K562 (cell line): ENCODE measurements around the gene ASB10. TPM values are rescaled to one million over a fixed set of nuclear protein-coding genes. Genes with fewer than 3 reads are reported as not detected.

ENCODE experiments used
- ATAC-seq: fragments of 200-7000 bp; cut with Tn5 transposase; 3 replicates; pipeline ENCODE4 v1.9.1; 2020; ENCODE audit warnings: moderate library complexity
- BruUV-seq: library from RNA; stranded (reverse); fragments of 400-500 nt; replicated peaks from 2 replicates; lab custom pipeline; 2021; lab: Mats Ljungman, UMichigan
- CTCF ChIA-PET: fragments of 300-600 bp; formaldehyde crosslinking; extraction: SDS; loops from one replicate; lab custom pipeline; 2021; ENCODE audit warnings: low intra/inter-chr PET ratio; lab: Yijun Ruan, JAX
- POLR2A ChIA-PET: fragments of 300-600, 350-650 bp; sonication (Branson Sonifier 250); formaldehyde crosslinking; extraction: SDS; loops from one replicate; lab custom pipeline; 2021; ENCODE audit warnings: antibody characterized with exemption, inconsistent platforms; lab: Yijun Ruan, JAX
- DNase-seq, 4 experiments: peaks; one replicate each; pipeline versions ENCODE4 v3.0.0 to v3.0.0-alpha.2; 2011 to 2018; ENCODE audit warnings: low spot score in 3 of 4, mixed read lengths in 3 of 4; ENCODE audit errors: extremely low read depth in 1 of 4
- FAIRE-seq: peaks from 2 replicates; lab custom pipeline; 2011; peaks lifted over from hg19 to GRCh38; lab: Jason Lieb, UNC
- H2AFZ ChIP-seq: 2 replicates; pipeline ENCODE4 v1.6.0; 2011; ENCODE audit warnings: low read depth, low read length, control low read depth, inconsistent platforms
- H3K27ac ChIP-seq: fragments of 200-600 bp; 3 replicates; pipeline ENCODE4 v1.8.0; 2011; ENCODE audit warnings: low read depth, mild to moderate bottlenecking, control low read depth, inconsistent platforms, low read length, moderate library complexity, mixed read lengths; ENCODE audit errors: extremely low read depth
- H3K27me3 ChIP-seq, 2 experiments: fragments of 300-600 bp in 1 of 2; 2 replicates in 1 of 2; 3 replicates in 1 of 2; pipeline versions ENCODE4 v1.6.0 to v1.8.0; 2011; ENCODE audit warnings: inconsistent platforms in 2 of 2, low read length in 2 of 2, mild to moderate bottlenecking in 1 of 2, mixed read lengths in 1 of 2, moderate library complexity in 1 of 2; ENCODE audit not compliant: control insufficient read depth in 2 of 2, insufficient read depth in 2 of 2
- H3K36me3 ChIP-seq: fragments of 300-600 bp; 3 replicates; pipeline ENCODE4 v1.8.0; 2011; ENCODE audit warnings: mild to moderate bottlenecking, low read length, inconsistent platforms; ENCODE audit not compliant: control insufficient read depth, insufficient read depth
- H3K4me1 ChIP-seq, 2 experiments: fragments of 200-600 bp in 1 of 2; replicated peaks in 1 of 2; 2 replicates in 1 of 2; 3 replicates in 1 of 2; pipeline versions ENCODE4 v1.5.1 to v1.8.0; 2011; ENCODE audit warnings: inconsistent platforms in 2 of 2, low read length in 2 of 2, mild to moderate bottlenecking in 1 of 2, mixed read lengths in 1 of 2, moderate library complexity in 1 of 2; ENCODE audit not compliant: control insufficient read depth in 2 of 2, insufficient read depth in 2 of 2
- H3K4me2 ChIP-seq: 2 replicates; pipeline ENCODE4 v1.6.1; 2011; ENCODE audit warnings: low read length, control low read depth, inconsistent platforms, mixed read lengths; ENCODE audit not compliant: insufficient read depth
- H3K4me3 ChIP-seq: fragments of 200-600 bp; sonication (generic), shearing (Covaris generic); 2 replicates; pipeline ENCODE4 v1.5.1; 2016; ENCODE audit warnings: control low read depth, inconsistent platforms
- H3K79me2 ChIP-seq: fragments of 200-600 bp; 3 replicates; pipeline ENCODE4 v1.8.0; 2011; ENCODE audit warnings: low read length, inconsistent platforms; ENCODE audit not compliant: control insufficient read depth, insufficient read depth
- H3K9ac ChIP-seq, 2 experiments: 2 replicates each; pipeline versions ENCODE4 v1.6.0 to v1.6.1; 2011; ENCODE audit warnings: low read depth in 2 of 2, low read length in 2 of 2, control low read depth in 1 of 2, inconsistent platforms in 1 of 2, mild to moderate bottlenecking in 1 of 2, mixed read lengths in 1 of 2; ENCODE audit not compliant: insufficient read depth in 1 of 2
- H3K9me1 ChIP-seq: one replicate; pipeline ENCODE4 v1.6.0; 2011; ENCODE audit warnings: inconsistent platforms, mild to moderate bottlenecking, low read length, moderate library complexity; ENCODE audit not compliant: control insufficient read depth, insufficient read depth
- H3K9me3 ChIP-seq: replicated peaks from 2 replicates; pipeline ENCODE4 v1.5.1; 2011; ENCODE audit warnings: low read depth, low read length, inconsistent platforms; ENCODE audit not compliant: control insufficient read depth, insufficient read depth
- H4K20me1 ChIP-seq: replicated peaks from 2 replicates; pipeline ENCODE4 v1.6.1; 2011; ENCODE audit warnings: low read length, inconsistent platforms, mixed read lengths; ENCODE audit not compliant: control insufficient read depth, insufficient read depth
- CHD4 ChIP-seq: fragments of 200-600 bp; sonication (generic); IDR thresholded peaks from 3 replicates; pipeline ENCODE4 v1.6.1; 2012; ENCODE audit warnings: low read depth, mild to moderate bottlenecking, mixed read lengths, low read length, inconsistent platforms; ENCODE audit not compliant: insufficient read depth, insufficient replicate concordance, poor library complexity, severe bottlenecking
- ERF ChIP-seq: fragments of 450-650 bp; formaldehyde crosslinking; IDR thresholded peaks from 2 replicates; pipeline ENCODE4 v1.4.0; 2020; ENCODE audit warnings: mild to moderate bottlenecking, mixed read lengths
- HNRNPL ChIP-seq: fragments of 200-400 bp; formaldehyde crosslinking; IDR thresholded peaks from 2 replicates; pipeline ENCODE4 v1.6.1; 2017; ENCODE audit warnings: low read depth, mild to moderate bottlenecking, low read length
- HOMEZ ChIP-seq: fragments of 250-450 bp; sonication (Bioruptor Pico); IDR thresholded peaks from 2 replicates; pipeline ENCODE4 v1.4.0; 2020; ENCODE audit warnings: mild to moderate bottlenecking, moderate library complexity
- IRF2 ChIP-seq: sonication (generic); formaldehyde crosslinking; IDR thresholded peaks from 2 replicates; pipeline ENCODE4 v1.8.1; 2022; ENCODE audit warnings: mild to moderate bottlenecking, missing genetic modification reagents
- POLR2G ChIP-seq: fragments of 200-400 bp; formaldehyde crosslinking; IDR thresholded peaks from 2 replicates; pipeline ENCODE4 v1.6.1; 2017; ENCODE audit warnings: low read depth, mild to moderate bottlenecking, antibody characterized with exemption, low read length, moderate library complexity
- PTTG1 ChIP-seq: fragments of 450-650 bp; IDR thresholded peaks from 2 replicates; pipeline ENCODE4 v1.6.1; 2016; ENCODE audit warnings: low read depth, mild to moderate bottlenecking, missing genetic modification characterization, missing compliant biosample characterization
- TAF15 ChIP-seq: fragments of 200-400 bp; formaldehyde crosslinking; IDR thresholded peaks from 2 replicates; pipeline ENCODE4 v1.6.1; 2017; ENCODE audit warnings: mild to moderate bottlenecking, low read depth, low read length, moderate library complexity
- THRAP3 ChIP-seq: fragments of 450-650 bp; IDR thresholded peaks from 2 replicates; pipeline ENCODE4 v1.6.1; 2016; ENCODE audit warnings: mild to moderate bottlenecking, inconsistent platforms, borderline replicate concordance
- TRIM24 ChIP-seq, 2 experiments: fragments of 450-650 bp; IDR thresholded peaks; 2 replicates each; pipeline ENCODE4 v1.6.1; 2016
- ZEB2 ChIP-seq: fragments of 450-650 bp; IDR thresholded peaks from 2 replicates; pipeline ENCODE4 v1.6.1; 2016
- ZNF639 ChIP-seq, 2 experiments: fragments of 200-800 bp in 1 of 2; sonication (Bioruptor generic) in 1 of 2; sonication (generic) in 1 of 2; formaldehyde crosslinking in 1 of 2; IDR thresholded peaks in 1 of 2; conservative IDR thresholded peaks in 1 of 2; 2 replicates each; pipeline versions ENCODE4 v1.5.0 to v1.6.1; 2016 to 2020; ENCODE audit warnings: missing compliant biosample characterization in 1 of 2, missing genetic modification characterization in 1 of 2, missing genetic modification reagents in 1 of 2
- ZNF717 ChIP-seq: fragments of 250-450 bp; sonication (Bioruptor Pico); IDR thresholded peaks from 2 replicates; pipeline ENCODE4 v1.5.0; 2021
- ZNF785 ChIP-seq: fragments of 250-450 bp; sonication (Bioruptor Pico); IDR thresholded peaks from 2 replicates; pipeline ENCODE4 v1.4.0; 2020; ENCODE audit warnings: mild to moderate bottlenecking
- WGBS: fragments of 100-300 bp; shearing (Covaris generic); methylation state at CpG from one replicate; pipeline ENCODE4 v1.1.6; 2016; ENCODE audit warnings: low coverage, mixed read lengths; ENCODE audit not compliant: insufficient coverage; ENCODE audit errors: missing lambda C conversion rate; 5-methylcytosine and 5-hydroxymethylcytosine counted together
- in situ Hi-C: fragments of 300-500 bp; cut with MboI; formaldehyde crosslinking; loops from 4 replicates; pipeline ENCODE4 v1.15.0; 2018; ENCODE audit warnings: inconsistent platforms, mixed read lengths
- intact Hi-C: fragments of 100-400 bp; cut with micrococcal nuclease; formaldehyde crosslinking; loops from 2 replicates; pipeline ENCODE4 v1.14.2; 2022
- polyA plus RNA-seq, 8 experiments: library from polyadenylated mRNA; depleted of rRNA in 4 of 8; stranded (reverse) in 5 of 8; unstranded in 3 of 8; fragments of >200 nt; fragmentation: Nextera tagmentation in 2 of 8; fragmentation: Illumina TruSeq in 1 of 8; extraction: Ambion mirVana in 2 of 8; extraction: Trizol in 1 of 8; gene quantifications; 2 replicates each; pipeline versions ENCODE4 v1.2.1 to v1.2.3, GENCODE V29; 2011 to 2014; ENCODE audit warnings: inconsistent platforms in 1 of 8, missing spikeins in 1 of 8
- total RNA-seq, 7 experiments: library from RNA; depleted of rRNA in 6 of 7; stranded (reverse); fragments of >200 nt in 6 of 7; fragmentation: Illumina TruSeq in 2 of 7; extraction: Trizol in 2 of 7; gene quantifications; 2 replicates each; pipeline versions ENCODE4 v1.2.1 to v1.2.3, GENCODE V29; 2011 to 2021; ENCODE audit warnings: low replicate concordance in 1 of 7
- TF ChIP-seq, protein P1 (sequence below): sonication (generic); formaldehyde crosslinking; IDR thresholded peaks from 2 replicates; pipeline ENCODE4 v1.8.1; 2022; ENCODE audit warnings: missing genetic modification reagents

ASB10 gene
- total and polyA plus RNA-seq, 9 of the 15 experiments (the other 6 are each of a cell fraction or from before 2014, with no cell fraction given) = not detected

GRCh38 chr7:151185762-151186639 lies 1.0 kb downstream of the ASB10 start:
- Histone ChIP-seq H3K9me3 (no peaks in the 10 kb centered on the region; the same call in 1 of the 2 replicates), H3K9ac (no peak overlapping the region), H3K27ac (no peak overlapping the region), H3K79me2 (no peaks in the 10 kb centered on the region), H3K36me3 (no peaks in the 10 kb centered on the region), H3K4me1 (peaks cover 0 to 19% of the 10 kb centered on the region in 2 experiments; a peak in 2 of 5 replicates), H3K27me3 (peaks cover 53 to 64% of the 10 kb centered on the region in 2 experiments), H3K4me3 (no peak overlapping the region), H4K20me1 (no peaks in the 10 kb centered on the region), H2AFZ (no peak overlapping the region), H3K9me1 (no peaks in the 10 kb centered on the region), H3K4me2 (no peak overlapping the region)
- 20% methylated on average over 16 of the region's 16 CpGs for WGBS
- no peak for DNase-seq
- peak; percentile 37; the same call in 2 of the 3 replicates for ATAC-seq
- CTCF ChIA-PET = no interaction called here
- intact Hi-C loops = no loop called here
- POLR2A ChIA-PET = interaction anchor here (1.2 kb wide), 2 partner anchors 15 to 23 kb away, joined by 3 to 6 read pairs; no protein-coding TSS in a partner anchor
- BruUV-seq = no TSS peak
- in situ Hi-C loops = no loop called here
- no peak for FAIRE-seq
- no peak for TF ChIP-seq POLR2G
- no peak for TF ChIP-seq ERF
- TF ChIP-seq ZEB2 = no peak
- peak in 1 of 2 experiments; percentile 30; a peak in 1 of 4 replicates for TF ChIP-seq TRIM24 (IDR thresholded peaks at IDR 0.05)
- no peak for TF ChIP-seq ZNF785 (CRISPR knock-in tag)
- no peak for TF ChIP-seq PTTG1 (tag)
- TF ChIP-seq CHD4 = no peak
- TF ChIP-seq TAF15 = no peak
- 0 out of 4 replicates have a peak, but pooled peaks of 1 of the 2 experiments have one; percentile 29 for TF ChIP-seq ZNF639 (CRISPR knock-in tag; conservative IDR thresholded peaks at IDR 0.05 in 1 of 2, IDR thresholded peaks at IDR 0.05 in 1 of 2)
- TF ChIP-seq HNRNPL = no peak
- no peak for TF ChIP-seq THRAP3
- TF ChIP-seq IRF2 (CRISPR knock-in tag) = no peak
- TF ChIP-seq, protein P1, sequence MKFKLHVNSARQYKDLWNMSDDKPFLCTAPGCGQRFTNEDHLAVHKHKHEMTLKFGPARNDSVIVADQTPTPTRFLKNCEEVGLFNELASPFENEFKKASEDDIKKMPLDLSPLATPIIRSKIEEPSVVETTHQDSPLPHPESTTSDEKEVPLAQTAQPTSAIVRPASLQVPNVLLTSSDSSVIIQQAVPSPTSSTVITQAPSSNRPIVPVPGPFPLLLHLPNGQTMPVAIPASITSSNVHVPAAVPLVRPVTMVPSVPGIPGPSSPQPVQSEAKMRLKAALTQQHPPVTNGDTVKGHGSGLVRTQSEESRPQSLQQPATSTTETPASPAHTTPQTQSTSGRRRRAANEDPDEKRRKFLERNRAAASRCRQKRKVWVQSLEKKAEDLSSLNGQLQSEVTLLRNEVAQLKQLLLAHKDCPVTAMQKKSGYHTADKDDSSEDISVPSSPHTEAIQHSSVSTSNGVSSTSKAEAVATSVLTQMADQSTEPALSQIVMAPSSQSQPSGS (CRISPR knock-in tag) = no peak
- no peak for TF ChIP-seq ZNF717 (CRISPR knock-in tag)
- no peak for TF ChIP-seq HOMEZ (CRISPR knock-in tag)
